Measurements from ENCODE around the gene ALPK3. TPM values are rescaled to one million over a fixed set of nuclear protein-coding genes. Genes with fewer than 3 reads are reported as not detected.

The ALPK3 gene, protein sequence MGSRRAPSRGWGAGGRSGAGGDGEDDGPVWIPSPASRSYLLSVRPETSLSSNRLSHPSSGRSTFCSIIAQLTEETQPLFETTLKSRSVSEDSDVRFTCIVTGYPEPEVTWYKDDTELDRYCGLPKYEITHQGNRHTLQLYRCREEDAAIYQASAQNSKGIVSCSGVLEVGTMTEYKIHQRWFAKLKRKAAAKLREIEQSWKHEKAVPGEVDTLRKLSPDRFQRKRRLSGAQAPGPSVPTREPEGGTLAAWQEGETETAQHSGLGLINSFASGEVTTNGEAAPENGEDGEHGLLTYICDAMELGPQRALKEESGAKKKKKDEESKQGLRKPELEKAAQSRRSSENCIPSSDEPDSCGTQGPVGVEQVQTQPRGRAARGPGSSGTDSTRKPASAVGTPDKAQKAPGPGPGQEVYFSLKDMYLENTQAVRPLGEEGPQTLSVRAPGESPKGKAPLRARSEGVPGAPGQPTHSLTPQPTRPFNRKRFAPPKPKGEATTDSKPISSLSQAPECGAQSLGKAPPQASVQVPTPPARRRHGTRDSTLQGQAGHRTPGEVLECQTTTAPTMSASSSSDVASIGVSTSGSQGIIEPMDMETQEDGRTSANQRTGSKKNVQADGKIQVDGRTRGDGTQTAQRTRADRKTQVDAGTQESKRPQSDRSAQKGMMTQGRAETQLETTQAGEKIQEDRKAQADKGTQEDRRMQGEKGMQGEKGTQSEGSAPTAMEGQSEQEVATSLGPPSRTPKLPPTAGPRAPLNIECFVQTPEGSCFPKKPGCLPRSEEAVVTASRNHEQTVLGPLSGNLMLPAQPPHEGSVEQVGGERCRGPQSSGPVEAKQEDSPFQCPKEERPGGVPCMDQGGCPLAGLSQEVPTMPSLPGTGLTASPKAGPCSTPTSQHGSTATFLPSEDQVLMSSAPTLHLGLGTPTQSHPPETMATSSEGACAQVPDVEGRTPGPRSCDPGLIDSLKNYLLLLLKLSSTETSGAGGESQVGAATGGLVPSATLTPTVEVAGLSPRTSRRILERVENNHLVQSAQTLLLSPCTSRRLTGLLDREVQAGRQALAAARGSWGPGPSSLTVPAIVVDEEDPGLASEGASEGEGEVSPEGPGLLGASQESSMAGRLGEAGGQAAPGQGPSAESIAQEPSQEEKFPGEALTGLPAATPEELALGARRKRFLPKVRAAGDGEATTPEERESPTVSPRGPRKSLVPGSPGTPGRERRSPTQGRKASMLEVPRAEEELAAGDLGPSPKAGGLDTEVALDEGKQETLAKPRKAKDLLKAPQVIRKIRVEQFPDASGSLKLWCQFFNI (N-terminal part only)
- total RNA-seq, result 7.5 TPM

DNA sequence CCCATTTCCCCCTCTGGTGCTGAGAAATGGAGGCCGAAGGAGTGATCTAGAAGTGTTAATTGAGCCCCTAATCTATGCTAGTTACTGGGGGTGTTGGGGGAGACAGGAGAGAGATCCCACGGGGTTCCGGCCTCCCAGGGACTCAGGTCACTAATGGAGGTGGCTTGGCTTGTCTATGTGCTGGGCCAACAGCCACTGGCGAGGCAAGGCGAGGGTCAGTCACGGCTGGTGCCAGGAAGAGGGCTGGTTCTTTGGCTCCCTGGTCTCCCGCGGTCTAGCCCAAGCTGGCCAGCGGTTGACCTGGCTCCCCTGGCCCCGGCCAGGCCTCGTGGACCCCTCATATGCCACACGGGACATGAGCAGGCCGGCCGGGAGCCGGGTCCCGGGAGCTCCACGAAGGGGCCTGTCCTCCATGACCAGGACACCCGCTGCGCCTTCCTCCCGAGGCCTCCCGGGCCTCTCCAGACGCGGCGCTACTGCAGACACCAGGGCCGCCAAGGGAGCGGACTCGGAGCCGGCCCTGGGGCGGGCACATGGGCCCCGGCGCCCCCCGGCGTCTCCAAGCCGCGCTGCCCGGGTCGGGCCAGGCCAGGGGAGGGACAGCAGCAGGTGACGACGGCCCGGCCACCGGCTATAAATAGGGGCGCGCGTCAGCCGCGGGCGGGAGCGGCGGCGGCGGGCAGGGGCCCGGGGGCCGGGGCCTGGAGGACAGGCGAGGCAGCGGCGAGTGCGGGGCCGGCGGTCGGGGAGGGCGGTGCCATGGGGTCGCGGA, at the start of gene ALPK3:
ALPK3 (plus strand) TSS at position 663 of the 772 bp plus-strand sequence; CDS start at position 760, 97 bp downstream.
- DNase-seq, result no peak

DNA sequence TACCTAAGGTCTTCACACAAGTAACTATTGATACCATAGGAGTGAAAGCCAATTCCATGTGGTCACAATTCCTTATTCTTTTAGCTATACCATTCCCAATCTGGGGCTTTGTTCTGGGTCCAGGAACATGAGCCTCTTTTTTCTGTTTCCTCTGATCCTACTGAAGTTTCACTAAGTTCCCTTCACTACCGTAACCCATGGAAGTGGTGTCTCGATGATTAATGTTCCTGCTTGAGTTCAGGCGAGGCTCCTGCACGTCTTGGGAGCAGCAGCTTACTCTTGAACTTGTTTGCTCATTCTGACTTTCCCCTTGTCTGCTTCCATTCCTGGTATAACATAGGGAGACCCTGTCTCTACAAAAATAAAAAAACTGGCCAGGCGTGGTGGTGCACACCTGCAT, 45.1 kb upstream of the ALPK3 start:
- DNase-seq, result no peak

DNA sequence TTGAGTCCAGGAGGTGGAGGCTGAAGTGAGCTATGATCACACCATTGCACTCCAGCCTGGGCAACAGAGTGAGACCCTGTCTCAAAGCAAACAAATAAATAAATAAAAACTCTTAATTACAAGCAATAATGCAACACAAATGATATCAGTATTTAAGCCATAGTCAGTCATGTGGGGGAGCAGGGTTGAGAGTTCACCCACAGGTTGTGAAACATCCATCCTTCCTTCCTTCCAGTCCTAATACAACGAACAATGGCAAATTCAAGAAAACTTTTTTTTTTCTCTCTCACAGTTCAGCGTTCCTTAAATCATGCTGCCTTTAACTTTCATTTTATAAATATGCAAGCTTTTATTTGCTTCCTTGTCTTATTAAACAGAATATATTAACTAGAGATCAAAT, 44.7 kb upstream of the ALPK3 start:
- DNase-seq, result no peak

DNA sequence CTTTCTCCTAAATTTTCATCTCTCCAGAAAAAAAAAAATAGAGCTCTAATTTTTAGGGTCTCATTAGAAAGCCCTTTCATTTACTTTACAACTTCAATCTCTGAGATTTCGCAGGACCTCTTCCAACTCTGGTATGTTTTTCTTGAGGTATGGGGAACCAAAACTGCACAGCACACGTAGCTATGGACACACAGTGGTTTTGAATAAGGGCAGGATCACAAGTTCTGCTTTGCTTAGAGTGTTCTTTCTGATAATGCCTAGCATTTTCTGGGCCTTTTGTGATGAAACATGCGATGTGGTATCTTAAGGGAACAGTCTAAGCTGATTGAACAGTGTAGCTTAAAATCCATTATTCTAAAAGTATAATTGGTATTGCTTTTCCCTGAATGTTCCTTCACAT, 43.4 kb upstream of the ALPK3 start:
- DNase-seq, result no peak

DNA sequence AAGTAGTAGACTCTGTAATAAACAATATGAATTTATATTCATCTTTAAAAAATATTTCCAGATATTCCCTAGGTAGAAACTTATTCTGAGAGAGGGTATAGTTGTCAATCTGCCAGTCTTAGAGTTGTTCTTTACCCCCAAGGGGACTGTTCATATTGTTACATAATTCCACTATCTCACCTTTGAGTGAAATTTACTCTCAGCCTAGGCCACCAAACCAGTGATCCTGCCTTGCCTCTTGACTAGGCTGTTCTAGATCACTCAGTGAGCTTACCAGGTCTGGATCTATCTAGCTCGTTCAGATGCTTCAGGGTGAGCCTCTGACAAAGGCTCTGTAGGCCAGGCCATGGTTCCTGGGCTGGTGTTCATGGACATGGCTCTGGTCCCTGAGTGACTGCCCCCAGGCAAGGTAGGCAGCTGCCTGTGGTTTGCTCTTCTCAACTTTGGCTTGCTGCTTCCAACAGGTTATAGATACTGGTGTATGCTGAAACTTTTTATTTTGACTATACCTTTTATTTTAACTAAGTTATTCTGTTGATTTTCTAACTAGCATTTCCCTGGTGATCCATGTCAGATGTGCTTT, 41.2 kb upstream of the ALPK3 start:
- no peak for DNase-seq

DNA sequence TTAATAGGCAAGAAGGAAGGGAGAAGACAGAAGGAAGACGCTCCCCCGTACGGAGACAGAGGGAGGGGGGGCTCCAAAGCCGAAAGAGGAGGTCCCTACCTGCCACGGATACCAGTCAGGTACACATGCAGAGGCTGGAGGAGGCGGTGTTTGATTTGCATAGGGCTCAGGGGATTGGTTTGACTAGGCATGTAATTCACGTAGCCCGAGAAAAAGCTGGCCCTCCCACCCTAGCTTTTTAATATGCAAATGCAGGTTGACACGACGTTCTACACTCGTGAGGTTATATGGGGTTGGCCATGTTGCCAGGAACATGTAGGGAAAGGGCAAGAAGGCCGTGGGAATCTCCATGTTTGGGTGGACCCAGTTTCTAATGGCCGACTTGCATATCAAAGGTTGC, 39.0 kb upstream of the ALPK3 start:
- no peak for DNase-seq

DNA sequence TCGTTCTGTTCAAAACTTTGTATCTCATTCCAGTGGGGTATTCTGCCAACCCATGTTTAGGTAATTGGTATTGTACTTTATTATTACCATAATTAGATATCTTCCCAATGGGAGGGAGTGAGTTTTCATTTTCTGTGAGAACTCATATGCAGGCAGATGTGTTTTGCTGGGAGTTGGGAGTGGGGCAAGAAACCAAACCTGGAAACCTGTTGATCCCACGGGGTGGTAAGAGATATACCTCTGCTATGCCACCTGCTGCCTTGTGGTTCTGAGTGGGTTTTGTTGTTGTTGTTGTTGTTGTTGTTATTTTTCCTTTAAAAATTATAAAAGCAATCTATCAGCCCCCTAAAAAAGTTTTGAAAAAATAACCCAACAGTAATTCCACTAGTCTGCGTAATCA, 36.7 kb upstream of the ALPK3 start:
- no peak for DNase-seq

DNA sequence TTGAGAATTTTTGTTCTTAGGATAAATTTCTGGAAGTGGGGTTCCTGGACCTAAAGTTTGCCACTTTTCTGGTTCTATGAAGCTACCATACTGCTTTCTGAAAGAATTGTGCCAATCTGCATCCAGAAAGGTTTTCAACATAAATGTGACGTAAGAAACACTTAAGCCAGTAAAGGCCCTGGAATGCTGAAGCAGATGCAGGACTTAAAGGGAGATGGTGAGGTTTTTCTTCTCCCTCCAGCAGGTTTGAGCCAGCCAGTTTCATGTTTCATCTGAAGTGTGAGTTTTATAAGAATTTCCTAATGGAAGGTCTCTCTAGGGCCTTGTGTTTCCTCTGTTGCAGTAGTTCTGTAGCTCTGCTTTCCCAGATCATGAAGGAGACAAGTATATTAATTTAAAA, 35.7 kb upstream of the ALPK3 start:
- DNase-seq, result no peak

DNA sequence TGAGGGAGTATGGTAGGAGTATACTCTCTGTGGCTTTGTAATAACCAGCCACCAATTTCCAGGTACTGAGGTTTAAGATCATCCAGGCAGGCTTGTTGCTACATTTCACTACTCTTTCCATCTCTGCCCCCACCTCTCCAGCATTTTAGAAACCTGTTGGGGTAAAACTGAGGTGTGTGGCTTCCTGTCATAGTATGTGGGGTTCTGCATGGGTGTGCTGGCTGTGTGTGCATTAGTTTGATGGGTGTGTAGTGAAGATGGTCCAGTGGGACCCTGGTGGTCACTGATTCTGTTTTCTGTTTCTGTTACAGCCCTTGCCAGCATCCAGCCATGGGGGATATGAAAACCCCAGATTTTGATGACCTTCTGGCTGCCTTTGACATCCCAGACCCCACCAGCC, 34.8 kb upstream of the ALPK3 start:
- no peak for DNase-seq

DNA sequence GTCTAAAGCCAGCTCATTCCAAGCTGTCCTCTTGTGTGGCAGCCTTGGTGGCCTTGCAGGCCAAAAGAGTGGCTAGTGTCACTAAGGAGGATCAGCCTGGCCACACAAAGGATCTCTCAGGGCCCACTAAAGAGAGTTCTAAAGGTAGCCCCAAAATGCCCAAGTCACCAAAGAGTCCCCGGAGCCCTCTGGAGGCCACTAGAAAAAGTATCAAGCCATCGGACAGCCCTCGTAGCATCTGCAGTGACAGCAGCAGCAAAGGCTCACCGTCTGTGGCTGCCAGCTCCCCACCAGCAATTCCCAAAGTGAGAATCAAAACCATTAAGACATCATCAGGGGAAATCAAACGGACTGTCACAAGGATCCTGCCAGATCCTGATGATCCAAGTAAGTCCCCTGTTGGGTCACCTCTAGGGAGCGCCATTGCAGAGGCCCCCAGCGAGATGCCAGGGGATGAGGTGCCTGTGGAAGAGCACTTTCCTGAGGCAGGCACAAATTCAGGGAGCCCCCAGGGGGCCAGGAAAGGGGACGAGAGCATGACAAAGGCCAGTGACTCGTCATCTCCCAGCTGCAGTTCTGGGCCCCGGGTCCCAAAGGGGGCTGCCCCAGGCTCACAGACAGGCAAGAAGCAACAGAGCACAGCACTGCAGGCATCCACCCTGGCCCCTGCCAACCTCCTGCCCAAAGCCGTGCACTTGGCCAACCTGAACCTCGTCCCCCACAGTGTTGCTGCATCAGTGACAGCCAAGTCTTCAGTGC, 33.5 kb upstream of the ALPK3 start:
- no peak for DNase-seq

DNA sequence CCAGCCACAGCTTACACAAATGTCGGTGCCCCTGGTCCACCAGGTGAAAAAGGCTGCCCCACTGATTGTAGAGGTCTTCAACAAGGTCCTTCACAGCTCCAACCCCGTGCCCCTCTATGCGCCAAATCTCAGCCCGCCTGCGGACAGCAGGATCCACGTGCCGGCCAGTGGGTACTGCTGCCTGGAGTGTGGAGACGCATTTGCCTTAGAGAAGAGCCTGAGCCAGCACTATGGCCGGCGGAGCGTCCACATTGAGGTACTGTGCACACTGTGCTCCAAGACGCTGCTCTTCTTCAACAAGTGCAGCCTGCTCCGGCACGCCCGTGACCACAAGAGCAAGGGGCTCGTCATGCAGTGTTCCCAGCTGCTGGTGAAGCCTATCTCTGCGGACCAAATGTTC, 32.9 kb upstream of the ALPK3 start:
- DNase-seq, result no peak

DNA sequence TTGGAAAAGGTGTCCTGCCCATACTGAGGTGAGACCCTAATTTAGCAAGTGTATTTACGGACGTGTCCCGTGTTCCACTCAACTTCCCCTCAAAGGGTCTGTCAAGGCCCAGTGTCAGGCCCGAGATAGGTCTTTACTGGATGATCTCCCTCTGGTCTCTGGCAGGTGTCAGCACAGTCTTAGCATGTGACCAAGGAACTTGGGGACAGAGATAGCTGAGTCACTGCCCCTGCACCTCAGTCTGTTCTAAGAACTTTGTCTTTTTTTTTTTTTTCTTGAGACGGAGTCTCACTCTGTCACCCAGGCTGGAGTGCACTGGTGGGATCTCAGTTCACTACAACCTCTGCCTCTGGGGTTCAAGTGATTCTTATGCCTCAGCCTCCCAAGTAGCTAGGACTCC, 32.1 kb upstream of the ALPK3 start:
- no peak for DNase-seq

DNA sequence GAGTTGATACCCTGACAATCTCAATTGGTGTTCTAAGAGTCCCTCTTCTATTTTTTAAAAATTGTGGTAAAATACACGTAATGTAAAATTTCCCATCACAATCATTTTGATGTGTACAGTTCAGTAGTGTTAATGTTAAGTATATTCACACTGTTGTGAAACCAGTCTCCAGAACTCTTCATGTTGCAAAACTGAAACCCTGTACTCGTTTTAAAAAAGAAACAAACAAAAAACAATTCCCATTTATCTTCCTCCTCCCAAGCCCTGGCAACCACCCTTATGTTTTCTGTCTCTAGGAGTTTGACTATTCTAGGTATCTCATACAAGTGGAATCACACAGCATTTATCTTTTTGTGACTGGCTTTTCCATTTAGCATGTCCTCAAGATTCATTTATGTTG, 28.7 kb upstream of the ALPK3 start:
- no peak for DNase-seq

DNA sequence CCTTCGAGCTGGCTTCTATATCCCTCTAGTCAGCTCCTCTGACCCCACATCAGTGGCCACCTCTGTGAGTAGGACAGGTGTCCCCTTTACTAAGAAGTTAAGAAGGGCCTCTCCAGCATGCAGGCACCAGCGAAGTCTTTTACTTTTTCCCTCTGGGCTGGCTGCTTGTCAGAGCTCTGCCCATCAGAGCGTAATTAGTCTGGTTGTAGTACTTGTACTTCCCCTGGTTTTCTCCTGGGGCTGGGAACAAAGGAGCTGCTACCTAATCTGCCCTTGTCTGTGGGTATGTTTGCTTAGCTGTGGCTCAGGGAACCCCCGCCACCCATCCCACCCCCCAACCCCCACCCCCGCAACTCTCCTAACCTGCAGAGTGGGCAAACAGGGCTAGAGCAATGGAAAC, 27.4 kb upstream of the ALPK3 start:
- DNase-seq, result no peak

DNA sequence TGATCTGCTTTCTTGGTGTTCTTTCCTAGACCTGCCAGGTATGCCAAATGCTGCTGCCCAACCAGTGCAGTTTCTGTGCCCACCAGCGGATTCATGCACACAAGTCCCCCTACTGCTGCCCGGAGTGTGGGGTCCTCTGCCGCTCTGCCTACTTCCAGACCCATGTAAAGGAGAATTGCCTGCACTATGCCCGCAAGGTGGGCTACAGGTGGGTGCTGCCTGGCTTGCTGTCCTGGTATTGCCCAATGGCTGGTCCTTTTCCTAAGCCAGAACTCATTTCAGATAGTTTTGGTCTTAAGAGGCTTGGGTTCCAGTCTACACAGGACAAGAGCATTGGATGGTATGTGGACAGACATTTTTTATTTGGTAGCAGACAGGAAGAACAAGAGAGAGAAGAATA, 26.5 kb upstream of the ALPK3 start:
- no peak for DNase-seq

DNA sequence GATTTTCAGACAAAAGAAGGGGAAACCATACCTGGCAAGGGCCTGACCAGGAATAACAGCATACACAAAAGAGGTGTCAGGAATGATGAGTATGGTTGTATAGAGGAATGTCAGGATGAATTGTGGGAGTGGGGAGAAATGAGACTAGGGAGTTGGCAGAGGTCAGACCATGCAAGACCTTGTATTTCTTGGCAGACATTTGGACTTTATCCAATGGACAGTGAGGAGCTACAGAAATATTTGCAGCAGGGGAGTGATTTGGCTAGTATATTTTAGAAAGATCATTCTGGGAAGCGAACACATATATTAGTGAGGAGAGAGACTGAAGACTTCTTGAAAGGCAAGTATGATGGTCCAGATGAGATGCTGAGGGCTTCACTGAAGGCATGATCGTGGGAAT, 25.4 kb upstream of the ALPK3 start:
- DNase-seq, result no peak

DNA sequence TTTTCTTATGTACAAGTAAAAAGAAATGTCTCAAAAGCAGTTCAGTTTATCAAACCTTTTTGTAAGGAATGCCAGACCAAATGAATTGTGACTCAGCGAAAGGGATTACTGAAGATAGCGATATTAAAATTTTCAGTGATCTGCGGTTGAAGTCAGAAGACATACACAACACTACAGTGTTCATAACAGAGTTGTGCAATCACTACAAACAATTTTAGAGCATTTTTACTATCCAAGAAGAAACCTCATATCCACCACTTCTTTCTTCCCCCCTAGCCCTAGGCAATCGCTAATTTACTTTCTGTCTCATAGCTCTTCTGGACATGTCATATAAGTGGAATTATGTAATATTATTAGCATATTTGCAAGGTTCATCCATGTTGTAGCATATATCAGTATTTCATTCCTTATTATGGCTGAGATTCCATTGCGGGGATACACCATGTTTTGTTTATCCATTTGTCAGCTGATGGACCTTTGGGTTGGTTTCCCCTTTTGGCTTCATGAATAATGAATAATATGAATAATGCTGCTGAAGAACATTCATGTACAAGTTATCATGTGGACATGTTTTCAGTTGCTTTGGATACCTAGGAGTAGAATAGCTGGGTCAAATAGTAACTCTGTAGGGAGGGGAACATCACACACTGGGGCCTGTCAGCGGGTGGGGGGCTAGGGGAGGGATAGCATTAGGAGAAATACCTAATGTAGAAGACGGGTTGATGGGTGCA, 23.6 kb upstream of the ALPK3 start:
- no peak for DNase-seq

DNA sequence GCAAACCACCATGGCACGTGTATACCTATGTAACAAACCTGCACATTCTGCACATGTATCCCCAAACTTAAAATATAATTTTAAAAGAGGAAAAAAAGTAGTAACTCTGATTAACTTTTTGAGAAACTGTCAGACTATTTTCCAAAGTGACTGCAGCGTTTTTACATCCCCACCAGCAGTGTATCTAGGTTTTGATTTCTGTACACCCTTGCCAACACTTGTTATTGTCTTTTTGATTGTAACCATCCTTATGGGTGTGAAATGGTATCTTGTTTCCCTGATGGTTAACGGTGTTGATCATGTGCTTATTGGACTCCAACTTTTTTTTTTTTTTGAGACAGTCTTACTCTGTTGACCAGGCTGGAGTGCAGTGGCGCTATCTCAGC, 23.0 kb upstream of the ALPK3 start:
- DNase-seq, result no peak

DNA sequence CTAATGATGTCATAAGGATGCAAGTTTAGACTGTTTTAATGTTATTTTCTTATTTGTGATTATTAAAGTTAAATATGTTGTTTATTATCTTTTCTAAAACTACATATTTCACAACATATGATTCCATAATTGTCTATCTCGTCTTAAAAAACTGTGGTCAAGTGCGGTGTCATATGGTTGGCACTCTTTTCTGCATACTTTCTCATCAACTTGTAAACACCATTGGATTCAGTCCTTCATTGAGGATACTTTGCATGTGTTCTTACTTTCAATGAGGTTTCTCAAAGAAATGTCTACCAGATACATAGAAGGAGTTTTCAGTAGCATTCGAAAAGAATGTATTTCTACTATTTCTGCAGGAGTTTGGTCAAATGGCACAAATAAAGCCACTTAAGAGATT, 22.0 kb upstream of the ALPK3 start:
- DNase-seq, result no peak

DNA sequence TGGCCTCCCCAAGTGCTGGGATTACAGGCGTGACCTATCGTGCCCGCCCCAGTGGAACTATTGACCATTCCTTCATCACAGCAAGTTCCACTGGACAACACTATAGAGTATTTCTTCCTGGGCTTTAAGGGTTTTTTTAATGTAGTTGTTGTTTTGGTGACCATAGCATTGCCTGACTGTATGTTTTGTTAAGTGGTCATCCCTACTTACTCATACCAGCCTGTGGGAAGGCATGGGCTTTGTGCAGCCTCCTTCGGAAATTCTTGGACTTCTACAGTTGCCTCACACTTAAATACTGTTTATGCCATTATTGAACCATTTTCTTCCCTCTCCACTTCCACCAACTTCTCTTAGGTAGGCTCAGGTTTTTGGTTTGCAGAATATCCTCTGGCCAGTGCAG, 19.9 kb upstream of the ALPK3 start:
- DNase-seq, result no peak
